ENCODE measurements around the gene PLIN4. TPM values are rescaled to one million over a fixed set of nuclear protein-coding genes. Genes with fewer than 3 reads are reported as not detected.

Gene PLIN4
- total and polyA plus RNA-seq, 9 of the 15 experiments (the other 6 are each of a cell fraction or from before 2014, with no cell fraction given): 0.04 to 0.16 (median 0.07) TPM; not detected in 3

DNA sequence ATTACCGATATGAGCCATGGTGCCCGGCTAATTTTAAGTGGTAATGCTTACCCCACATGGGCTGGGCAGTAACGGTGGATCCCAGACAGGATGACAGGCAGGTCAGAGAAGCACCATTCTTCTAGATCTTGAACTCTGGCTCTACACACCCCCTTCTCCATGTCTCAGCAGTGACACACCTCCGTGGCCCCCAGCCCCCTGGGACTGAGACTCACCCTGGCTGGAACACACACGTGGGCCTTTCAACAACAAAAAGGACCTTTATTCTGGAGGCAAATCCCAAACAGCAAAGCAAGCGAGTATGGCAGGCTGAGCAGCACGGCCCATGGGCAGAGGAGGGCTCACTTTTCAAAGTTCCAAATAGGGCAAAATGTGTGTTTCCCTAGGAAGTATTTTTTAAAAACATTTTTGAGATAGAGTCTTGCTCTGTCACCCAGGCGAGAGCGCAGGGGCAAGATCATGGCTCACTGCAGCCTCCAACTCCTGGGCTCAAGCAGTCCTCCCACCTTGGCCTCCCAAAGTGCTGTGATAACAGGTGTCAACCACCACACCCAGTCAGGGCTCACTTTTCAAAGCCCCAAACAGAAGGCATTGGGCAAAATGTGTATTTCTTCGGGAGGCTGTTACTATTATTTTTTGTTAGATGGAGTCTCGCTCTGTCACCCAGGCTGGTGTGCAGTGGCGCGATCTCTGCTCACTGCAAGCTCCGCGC, 4.2 kb upstream of the PLIN4 start:
- in situ Hi-C loops (cut with MboI) (no loop called here), intact Hi-C loops (cut with micrococcal nuclease) (no loop called here)
- no peak for DNase-seq (ENCODE audit: extremely low read depth in 1 of 4, low spot score in 3 of 4)
- 54% methylated on average over 15 of the region's 15 CpGs for WGBS (ENCODE audit: insufficient coverage, low coverage, missing lambda C conversion rate)
- no peak overlapping the region for H3K4me3 ChIP-seq
- no peak for ATAC-seq
- FAIRE-seq: no peak
- no peaks in the 10 kb centered on the region for H3K79me2 ChIP-seq (ENCODE audit: control insufficient read depth, insufficient read depth, low read length)
- no peaks in the 10 kb centered on the region for H3K9me1 ChIP-seq (ENCODE audit: control insufficient read depth, insufficient read depth, low read length)
- H3K4me2 ChIP-seq (ENCODE audit: insufficient read depth, low read length): no peak overlapping the region
- ChIA-PET CTCF (ENCODE audit: low intra/inter-chr PET ratio) (interaction anchor here (0.6 to 2.1 kb wide), 5 partner anchors 114 to 281 kb away, joined by 3 to 9 read pairs (median 3); no protein-coding TSS in a partner anchor), POLR2A (interaction anchor here (0.6 to 1.4 kb wide), 3 partner anchors 17 to 275 kb away, joined by 3 read pairs; partner anchors contain the start of gene YJU2)
- H4K20me1 ChIP-seq (replicated peaks; ENCODE audit: control insufficient read depth, insufficient read depth, low read length): 0 out of 2 replicates have a peak, but pooled peaks cover 3% of the 10 kb centered on the region
- H3K27me3 ChIP-seq (ENCODE audit: control insufficient read depth in 2 of 2, insufficient read depth in 2 of 2, low read length in 2 of 2): no peaks in the 10 kb centered on the region; a peak in 1 of 5 replicates
- H3K9me3 ChIP-seq (replicated peaks; ENCODE audit: control insufficient read depth, insufficient read depth, low read depth, low read length): no peaks in the 10 kb centered on the region
- H3K27ac ChIP-seq (ENCODE audit: extremely low read depth, low read depth, low read length): no peak overlapping the region
- BruUV-seq (replicated peaks): no TSS peak
- no peaks in the 10 kb centered on the region for H3K36me3 ChIP-seq (ENCODE audit: control insufficient read depth, insufficient read depth, low read length)
- H2AFZ ChIP-seq (ENCODE audit: low read depth, low read length): no peak overlapping the region
- peaks cover 0 to 39% of the 10 kb centered on the region in 2 experiments; a peak in 4 of 5 replicates for H3K4me1 ChIP-seq (replicated peaks in 1 of 2; ENCODE audit: control insufficient read depth in 2 of 2, insufficient read depth in 2 of 2, low read length in 2 of 2)
- TF ChIP-seq CHD2 (IDR thresholded peaks at IDR 0.05; ENCODE audit: low read depth, low read length) (no peak), KAT7 (CRISPR knock-in tag; IDR thresholded peaks at IDR 0.05; ENCODE audit: borderline replicate concordance) (no peak), ZBTB7A (IDR thresholded peaks at IDR 0.05; ENCODE audit: borderline replicate concordance, control insufficient read depth, low read depth, low read length) (0 out of 2 replicates have a peak, but pooled peaks have one; percentile 25)
- H3K9ac ChIP-seq (ENCODE audit: insufficient read depth in 1 of 2, low read depth in 2 of 2, low read length in 2 of 2): peak overlapping the region in 1 of 2 experiments; percentile 32; a peak in 1 of 4 replicates

DNA sequence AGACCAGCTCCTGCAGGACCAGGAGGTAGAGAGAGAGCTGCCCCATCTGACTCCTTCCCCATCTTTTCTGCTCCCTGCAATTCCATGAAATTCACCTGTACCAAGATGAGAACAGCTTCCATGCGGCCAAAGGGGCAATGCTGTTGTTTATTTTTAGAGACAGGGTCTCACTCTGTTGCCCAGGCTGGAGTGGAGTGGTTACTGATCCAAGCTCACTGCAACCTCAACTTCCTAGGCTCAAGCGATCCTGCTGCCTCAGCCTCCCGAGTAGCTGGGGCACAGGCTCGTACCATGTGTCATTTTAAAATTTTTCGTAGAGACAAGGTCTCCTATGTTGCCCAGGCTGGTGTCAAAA, 3.6 kb upstream of the PLIN4 start:
- FAIRE-seq (no peak), ATAC-seq (no peak), DNase-seq (ENCODE audit: extremely low read depth in 1 of 4, low spot score in 3 of 4) (no peak)
- Histone ChIP-seq H3K9me3 (replicated peaks; ENCODE audit: control insufficient read depth, insufficient read depth, low read depth, low read length) (no peaks in the 10 kb centered on the region), H3K9me1 (ENCODE audit: control insufficient read depth, insufficient read depth, low read length) (no peaks in the 10 kb centered on the region), H4K20me1 (replicated peaks; ENCODE audit: control insufficient read depth, insufficient read depth, low read length) (0 out of 2 replicates have a peak, but pooled peaks cover 3% of the 10 kb centered on the region), H3K4me3 (no peak overlapping the region), H3K9ac (ENCODE audit: insufficient read depth in 1 of 2, low read depth in 2 of 2, low read length in 2 of 2) (peak overlapping the region in 1 of 2 experiments; percentile 64; a peak in 2 of 4 replicates), H3K79me2 (ENCODE audit: control insufficient read depth, insufficient read depth, low read length) (no peaks in the 10 kb centered on the region), H3K27ac (ENCODE audit: extremely low read depth, low read depth, low read length) (no peak overlapping the region), H2AFZ (ENCODE audit: low read depth, low read length) (no peak overlapping the region), H3K36me3 (ENCODE audit: control insufficient read depth, insufficient read depth, low read length) (no peaks in the 10 kb centered on the region), H3K4me1 (replicated peaks in 1 of 2; ENCODE audit: control insufficient read depth in 2 of 2, insufficient read depth in 2 of 2, low read length in 2 of 2) (peaks cover 0 to 42% of the 10 kb centered on the region in 2 experiments; a peak in 2 of 5 replicates), H3K27me3 (ENCODE audit: control insufficient read depth in 2 of 2, insufficient read depth in 2 of 2, low read length in 2 of 2) (no peaks in the 10 kb centered on the region; a peak in 1 of 5 replicates), H3K4me2 (ENCODE audit: insufficient read depth, low read length) (no peak overlapping the region)
- in situ Hi-C loops (cut with MboI) (no loop called here), intact Hi-C loops (cut with micrococcal nuclease) (no loop called here)
- ChIA-PET POLR2A (interaction anchor here (0.9 kb wide), 1 partner anchor 18 kb away, joined by 3 read pairs; no protein-coding TSS in a partner anchor), CTCF (ENCODE audit: low intra/inter-chr PET ratio) (interaction anchor here (0.6 to 2.1 kb wide), 2 partner anchors 114 to 250 kb away, joined by 3 to 9 read pairs; no protein-coding TSS in a partner anchor)
- no TSS peak for BruUV-seq (replicated peaks)
- whole genome bisulfite sequencing (ENCODE audit: insufficient coverage, low coverage, missing lambda C conversion rate): 24% methylated on average over 5 of the region's 5 CpGs
- no peak for TF ChIP-seq TGIF2 (CRISPR knock-in tag; IDR thresholded peaks at IDR 0.05)
- TF ChIP-seq, protein P1, sequence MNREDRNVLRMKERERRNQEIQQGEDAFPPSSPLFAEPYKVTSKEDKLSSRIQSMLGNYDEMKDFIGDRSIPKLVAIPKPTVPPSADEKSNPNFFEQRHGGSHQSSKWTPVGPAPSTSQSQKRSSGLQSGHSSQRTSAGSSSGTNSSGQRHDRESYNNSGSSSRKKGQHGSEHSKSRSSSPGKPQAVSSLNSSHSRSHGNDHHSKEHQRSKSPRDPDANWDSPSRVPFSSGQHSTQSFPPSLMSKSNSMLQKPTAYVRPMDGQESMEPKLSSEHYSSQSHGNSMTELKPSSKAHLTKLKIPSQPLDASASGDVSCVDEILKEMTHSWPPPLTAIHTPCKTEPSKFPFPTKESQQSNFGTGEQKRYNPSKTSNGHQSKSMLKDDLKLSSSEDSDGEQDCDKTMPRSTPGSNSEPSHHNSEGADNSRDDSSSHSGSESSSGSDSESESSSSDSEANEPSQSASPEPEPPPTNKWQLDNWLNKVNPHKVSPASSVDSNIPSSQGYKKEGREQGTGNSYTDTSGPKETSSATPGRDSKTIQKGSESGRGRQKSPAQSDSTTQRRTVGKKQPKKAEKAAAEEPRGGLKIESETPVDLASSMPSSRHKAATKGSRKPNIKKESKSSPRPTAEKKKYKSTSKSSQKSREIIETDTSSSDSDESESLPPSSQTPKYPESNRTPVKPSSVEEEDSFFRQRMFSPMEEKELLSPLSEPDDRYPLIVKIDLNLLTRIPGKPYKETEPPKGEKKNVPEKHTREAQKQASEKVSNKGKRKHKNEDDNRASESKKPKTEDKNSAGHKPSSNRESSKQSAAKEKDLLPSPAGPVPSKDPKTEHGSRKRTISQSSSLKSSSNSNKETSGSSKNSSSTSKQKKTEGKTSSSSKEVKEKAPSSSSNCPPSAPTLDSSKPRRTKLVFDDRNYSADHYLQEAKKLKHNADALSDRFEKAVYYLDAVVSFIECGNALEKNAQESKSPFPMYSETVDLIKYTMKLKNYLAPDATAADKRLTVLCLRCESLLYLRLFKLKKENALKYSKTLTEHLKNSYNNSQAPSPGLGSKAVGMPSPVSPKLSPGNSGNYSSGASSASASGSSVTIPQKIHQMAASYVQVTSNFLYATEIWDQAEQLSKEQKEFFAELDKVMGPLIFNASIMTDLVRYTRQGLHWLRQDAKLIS (CRISPR knock-in tag; IDR thresholded peaks at IDR 0.05): no peak
- no peak for TF ChIP-seq ELF1 (tag; IDR thresholded peaks at IDR 0.05)
- TF ChIP-seq, protein P2, sequence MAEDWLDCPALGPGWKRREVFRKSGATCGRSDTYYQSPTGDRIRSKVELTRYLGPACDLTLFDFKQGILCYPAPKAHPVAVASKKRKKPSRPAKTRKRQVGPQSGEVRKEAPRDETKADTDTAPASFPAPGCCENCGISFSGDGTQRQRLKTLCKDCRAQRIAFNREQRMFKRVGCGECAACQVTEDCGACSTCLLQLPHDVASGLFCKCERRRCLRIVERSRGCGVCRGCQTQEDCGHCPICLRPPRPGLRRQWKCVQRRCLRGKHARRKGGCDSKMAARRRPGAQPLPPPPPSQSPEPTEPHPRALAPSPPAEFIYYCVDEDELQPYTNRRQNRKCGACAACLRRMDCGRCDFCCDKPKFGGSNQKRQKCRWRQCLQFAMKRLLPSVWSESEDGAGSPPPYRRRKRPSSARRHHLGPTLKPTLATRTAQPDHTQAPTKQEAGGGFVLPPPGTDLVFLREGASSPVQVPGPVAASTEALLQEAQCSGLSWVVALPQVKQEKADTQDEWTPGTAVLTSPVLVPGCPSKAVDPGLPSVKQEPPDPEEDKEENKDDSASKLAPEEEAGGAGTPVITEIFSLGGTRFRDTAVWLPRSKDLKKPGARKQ (CRISPR knock-in tag; IDR thresholded peaks at IDR 0.05): no peak
- no peak for TF ChIP-seq SAFB2 (IDR thresholded peaks at IDR 0.05; ENCODE audit: borderline replicate concordance, low read depth, low read length, severe bottlenecking)

Measured in K562 (cell line).